ENCODE data around the gene GRIA1. TPM values are rescaled to one million over a fixed set of nuclear protein-coding genes. Genes with fewer than 3 reads are reported as not detected.

The GRIA1 gene
- total RNA-seq, 1 experiment from 2014 or later: 0.81 TPM

DNA sequence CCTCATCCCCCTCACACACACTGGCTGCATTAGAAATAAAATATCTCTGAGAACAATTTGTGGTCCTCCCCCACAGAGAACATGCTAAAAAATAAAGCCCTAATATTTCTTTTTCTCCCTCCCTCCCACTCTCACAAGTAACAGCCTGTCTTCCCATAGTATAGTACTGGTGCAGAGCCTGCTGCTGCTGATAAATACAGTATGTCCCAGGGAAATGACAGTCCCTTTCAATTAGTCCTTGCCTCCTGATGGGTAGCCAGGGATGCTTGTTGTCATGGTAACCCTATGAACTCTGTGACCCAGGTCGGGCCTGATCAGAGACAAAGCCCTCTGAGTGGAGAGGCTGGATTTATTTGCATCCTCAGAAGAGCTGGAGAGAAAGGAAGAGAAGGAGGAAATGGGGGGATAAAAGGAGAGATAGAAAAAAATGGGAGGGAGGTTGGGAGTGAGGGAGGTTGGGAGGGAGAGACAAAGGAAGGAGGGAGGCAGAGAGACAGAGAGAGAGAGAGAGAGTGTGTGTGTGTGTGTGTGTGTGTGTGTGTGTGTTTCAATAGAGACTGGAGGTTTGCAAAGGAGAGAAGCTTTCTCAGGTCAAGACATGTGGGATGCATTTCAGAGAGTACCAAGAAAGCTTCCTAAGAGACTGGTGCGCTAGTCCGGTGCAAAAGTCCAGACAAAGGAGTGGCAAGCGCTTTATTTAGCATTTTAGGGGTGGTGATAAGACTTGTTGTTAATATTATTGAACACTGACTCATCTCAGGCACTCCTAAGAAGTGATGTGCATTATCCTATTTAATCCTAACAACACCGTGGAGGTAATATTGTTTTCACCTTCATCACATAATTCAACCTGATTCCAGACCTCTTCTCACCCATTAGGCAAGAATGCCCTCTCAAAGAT lies 287.5 kb downstream of the GRIA1 start:
- no peak overlapping the region for H3K27ac Mint-ChIP-seq
- DNase-seq (ENCODE audit: low spot score) (no peak), ATAC-seq (no peak; the same call in 1 of the 2 replicates)
- POLR2A ChIA-PET: no interaction called here
- CTCF ChIA-PET: interaction anchor here (0.7 kb wide), 1 partner anchor 282 kb away, joined by 3 read pairs; no protein-coding TSS in a partner anchor
- H3K36me3 Mint-ChIP-seq: no peaks in the 10 kb centered on the region
- no peaks in the 10 kb centered on the region for H3K27me3 Mint-ChIP-seq (ENCODE audit: low read depth)
- H3K4me3 Mint-ChIP-seq: no peak overlapping the region
- TF ChIP-seq, protein P1, sequence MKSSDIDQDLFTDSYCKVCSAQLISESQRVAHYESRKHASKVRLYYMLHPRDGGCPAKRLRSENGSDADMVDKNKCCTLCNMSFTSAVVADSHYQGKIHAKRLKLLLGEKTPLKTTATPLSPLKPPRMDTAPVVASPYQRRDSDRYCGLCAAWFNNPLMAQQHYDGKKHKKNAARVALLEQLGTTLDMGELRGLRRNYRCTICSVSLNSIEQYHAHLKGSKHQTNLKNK (CRISPR knock-in tag; IDR thresholded peaks at IDR 0.05): no peak
- TF ChIP-seq KAT7 (CRISPR knock-in tag; IDR thresholded peaks at IDR 0.05; ENCODE audit: borderline replicate concordance) (no peak), GTF2I (CRISPR knock-in tag; conservative IDR thresholded peaks at IDR 0.05) (no peak), ZNF396 (CRISPR knock-in tag; IDR thresholded peaks at IDR 0.05; ENCODE audit: borderline replicate concordance) (no peak), ZNF416 (CRISPR knock-in tag; IDR thresholded peaks at IDR 0.05) (no peak), TEAD1 (CRISPR knock-in tag; IDR thresholded peaks at IDR 0.05) (no peak), TP53 (CRISPR knock-in tag; IDR thresholded peaks at IDR 0.05) (no peak)
- H3K9me3 Mint-ChIP-seq: no peaks in the 10 kb centered on the region
- H3K4me1 Mint-ChIP-seq: peaks cover 29% of the 10 kb centered on the region

DNA sequence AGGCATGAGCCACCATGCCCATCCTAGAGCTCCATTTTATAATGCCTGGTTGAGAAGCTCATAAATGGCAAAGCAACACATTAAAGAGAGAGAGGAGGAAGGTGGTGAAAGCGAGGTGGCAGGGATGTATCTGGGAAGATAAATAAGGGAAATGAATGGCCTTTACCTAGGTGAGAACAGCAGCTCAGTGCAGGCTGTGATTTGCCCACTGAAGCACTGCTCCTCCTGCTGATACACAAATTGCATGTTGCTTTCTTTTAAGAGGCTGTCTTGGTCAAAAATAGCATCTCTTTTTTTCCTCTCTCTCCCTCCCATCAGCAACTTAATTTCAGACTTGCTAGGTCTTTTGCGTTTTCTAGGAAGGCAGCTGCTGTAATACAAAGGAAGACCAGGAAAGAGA lies 289.4 kb downstream of the GRIA1 start:
- TF ChIP-seq ZNF317 (CRISPR knock-in tag; IDR thresholded peaks at IDR 0.05; ENCODE audit: borderline replicate concordance, low read depth): no peak
- no peak for TF ChIP-seq NR2C2 (CRISPR knock-in tag; IDR thresholded peaks at IDR 0.05)
- no peak for TF ChIP-seq ZNF423 (CRISPR knock-in tag; IDR thresholded peaks at IDR 0.05)
- TF ChIP-seq, protein P2, sequence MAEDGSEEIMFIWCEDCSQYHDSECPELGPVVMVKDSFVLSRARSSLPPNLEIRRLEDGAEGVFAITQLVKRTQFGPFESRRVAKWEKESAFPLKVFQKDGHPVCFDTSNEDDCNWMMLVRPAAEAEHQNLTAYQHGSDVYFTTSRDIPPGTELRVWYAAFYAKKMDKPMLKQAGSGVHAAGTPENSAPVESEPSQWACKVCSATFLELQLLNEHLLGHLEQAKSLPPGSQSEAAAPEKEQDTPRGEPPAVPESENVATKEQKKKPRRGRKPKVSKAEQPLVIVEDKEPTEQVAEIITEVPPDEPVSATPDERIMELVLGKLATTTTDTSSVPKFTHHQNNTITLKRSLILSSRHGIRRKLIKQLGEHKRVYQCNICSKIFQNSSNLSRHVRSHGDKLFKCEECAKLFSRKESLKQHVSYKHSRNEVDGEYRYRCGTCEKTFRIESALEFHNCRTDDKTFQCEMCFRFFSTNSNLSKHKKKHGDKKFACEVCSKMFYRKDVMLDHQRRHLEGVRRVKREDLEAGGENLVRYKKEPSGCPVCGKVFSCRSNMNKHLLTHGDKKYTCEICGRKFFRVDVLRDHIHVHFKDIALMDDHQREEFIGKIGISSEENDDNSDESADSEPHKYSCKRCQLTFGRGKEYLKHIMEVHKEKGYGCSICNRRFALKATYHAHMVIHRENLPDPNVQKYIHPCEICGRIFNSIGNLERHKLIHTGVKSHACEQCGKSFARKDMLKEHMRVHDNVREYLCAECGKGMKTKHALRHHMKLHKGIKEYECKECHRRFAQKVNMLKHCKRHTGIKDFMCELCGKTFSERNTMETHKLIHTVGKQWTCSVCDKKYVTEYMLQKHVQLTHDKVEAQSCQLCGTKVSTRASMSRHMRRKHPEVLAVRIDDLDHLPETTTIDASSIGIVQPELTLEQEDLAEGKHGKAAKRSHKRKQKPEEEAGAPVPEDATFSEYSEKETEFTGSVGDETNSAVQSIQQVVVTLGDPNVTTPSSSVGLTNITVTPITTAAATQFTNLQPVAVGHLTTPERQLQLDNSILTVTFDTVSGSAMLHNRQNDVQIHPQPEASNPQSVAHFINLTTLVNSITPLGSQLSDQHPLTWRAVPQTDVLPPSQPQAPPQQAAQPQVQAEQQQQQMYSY (CRISPR knock-in tag; IDR thresholded peaks at IDR 0.05): no peak
- TF ChIP-seq ZNF416 (CRISPR knock-in tag; IDR thresholded peaks at IDR 0.05): no peak
- no peak for TF ChIP-seq MYBL2 (CRISPR knock-in tag; IDR thresholded peaks at IDR 0.05)
- TF ChIP-seq, protein P3, sequence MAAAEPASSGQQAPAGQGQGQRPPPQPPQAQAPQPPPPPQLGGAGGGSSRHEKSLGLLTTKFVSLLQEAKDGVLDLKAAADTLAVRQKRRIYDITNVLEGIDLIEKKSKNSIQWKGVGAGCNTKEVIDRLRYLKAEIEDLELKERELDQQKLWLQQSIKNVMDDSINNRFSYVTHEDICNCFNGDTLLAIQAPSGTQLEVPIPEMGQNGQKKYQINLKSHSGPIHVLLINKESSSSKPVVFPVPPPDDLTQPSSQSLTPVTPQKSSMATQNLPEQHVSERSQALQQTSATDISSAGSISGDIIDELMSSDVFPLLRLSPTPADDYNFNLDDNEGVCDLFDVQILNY (CRISPR knock-in tag; IDR thresholded peaks at IDR 0.05): no peak
- TF ChIP-seq, protein P4, sequence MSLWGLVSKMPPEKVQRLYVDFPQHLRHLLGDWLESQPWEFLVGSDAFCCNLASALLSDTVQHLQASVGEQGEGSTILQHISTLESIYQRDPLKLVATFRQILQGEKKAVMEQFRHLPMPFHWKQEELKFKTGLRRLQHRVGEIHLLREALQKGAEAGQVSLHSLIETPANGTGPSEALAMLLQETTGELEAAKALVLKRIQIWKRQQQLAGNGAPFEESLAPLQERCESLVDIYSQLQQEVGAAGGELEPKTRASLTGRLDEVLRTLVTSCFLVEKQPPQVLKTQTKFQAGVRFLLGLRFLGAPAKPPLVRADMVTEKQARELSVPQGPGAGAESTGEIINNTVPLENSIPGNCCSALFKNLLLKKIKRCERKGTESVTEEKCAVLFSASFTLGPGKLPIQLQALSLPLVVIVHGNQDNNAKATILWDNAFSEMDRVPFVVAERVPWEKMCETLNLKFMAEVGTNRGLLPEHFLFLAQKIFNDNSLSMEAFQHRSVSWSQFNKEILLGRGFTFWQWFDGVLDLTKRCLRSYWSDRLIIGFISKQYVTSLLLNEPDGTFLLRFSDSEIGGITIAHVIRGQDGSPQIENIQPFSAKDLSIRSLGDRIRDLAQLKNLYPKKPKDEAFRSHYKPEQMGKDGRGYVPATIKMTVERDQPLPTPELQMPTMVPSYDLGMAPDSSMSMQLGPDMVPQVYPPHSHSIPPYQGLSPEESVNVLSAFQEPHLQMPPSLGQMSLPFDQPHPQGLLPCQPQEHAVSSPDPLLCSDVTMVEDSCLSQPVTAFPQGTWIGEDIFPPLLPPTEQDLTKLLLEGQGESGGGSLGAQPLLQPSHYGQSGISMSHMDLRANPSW (CRISPR knock-in tag; conservative IDR thresholded peaks at IDR 0.05; ENCODE audit: low read depth): no peak
- TF ChIP-seq GRHL2 (CRISPR knock-in tag; IDR thresholded peaks at IDR 0.05; ENCODE audit: insufficient replicate concordance, severe bottlenecking): no peak
- TF ChIP-seq, protein P5, sequence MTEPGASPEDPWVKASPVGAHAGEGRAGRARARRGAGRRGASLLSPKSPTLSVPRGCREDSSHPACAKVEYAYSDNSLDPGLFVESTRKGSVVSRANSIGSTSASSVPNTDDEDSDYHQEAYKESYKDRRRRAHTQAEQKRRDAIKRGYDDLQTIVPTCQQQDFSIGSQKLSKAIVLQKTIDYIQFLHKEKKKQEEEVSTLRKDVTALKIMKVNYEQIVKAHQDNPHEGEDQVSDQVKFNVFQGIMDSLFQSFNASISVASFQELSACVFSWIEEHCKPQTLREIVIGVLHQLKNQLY (CRISPR knock-in tag; IDR thresholded peaks at IDR 0.05): no peak
- no peak for TF ChIP-seq EMX1 (CRISPR knock-in tag; IDR thresholded peaks at IDR 0.05)
- TF ChIP-seq, protein P6, sequence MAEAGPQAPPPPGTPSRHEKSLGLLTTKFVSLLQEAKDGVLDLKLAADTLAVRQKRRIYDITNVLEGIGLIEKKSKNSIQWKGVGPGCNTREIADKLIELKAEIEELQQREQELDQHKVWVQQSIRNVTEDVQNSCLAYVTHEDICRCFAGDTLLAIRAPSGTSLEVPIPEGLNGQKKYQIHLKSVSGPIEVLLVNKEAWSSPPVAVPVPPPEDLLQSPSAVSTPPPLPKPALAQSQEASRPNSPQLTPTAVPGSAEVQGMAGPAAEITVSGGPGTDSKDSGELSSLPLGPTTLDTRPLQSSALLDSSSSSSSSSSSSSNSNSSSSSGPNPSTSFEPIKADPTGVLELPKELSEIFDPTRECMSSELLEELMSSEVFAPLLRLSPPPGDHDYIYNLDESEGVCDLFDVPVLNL (CRISPR knock-in tag; IDR thresholded peaks at IDR 0.05; ENCODE audit: borderline replicate concordance, low read depth): no peak
- TF ChIP-seq, protein P7, sequence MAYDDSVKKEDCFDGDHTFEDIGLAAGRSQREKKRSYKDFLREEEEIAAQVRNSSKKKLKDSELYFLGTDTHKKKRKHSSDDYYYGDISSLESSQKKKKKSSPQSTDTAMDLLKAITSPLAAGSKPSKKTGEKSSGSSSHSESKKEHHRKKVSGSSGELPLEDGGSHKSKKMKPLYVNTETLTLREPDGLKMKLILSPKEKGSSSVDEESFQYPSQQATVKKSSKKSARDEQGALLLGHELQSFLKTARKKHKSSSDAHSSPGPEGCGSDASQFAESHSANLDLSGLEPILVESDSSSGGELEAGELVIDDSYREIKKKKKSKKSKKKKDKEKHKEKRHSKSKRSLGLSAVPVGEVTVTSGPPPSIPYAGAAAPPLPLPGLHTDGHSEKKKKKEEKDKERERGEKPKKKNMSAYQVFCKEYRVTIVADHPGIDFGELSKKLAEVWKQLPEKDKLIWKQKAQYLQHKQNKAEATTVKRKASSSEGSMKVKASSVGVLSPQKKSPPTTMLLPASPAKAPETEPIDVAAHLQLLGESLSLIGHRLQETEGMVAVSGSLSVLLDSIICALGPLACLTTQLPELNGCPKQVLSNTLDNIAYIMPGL (CRISPR knock-in tag; IDR thresholded peaks at IDR 0.05): no peak
- no peak for TF ChIP-seq SOX15 (CRISPR knock-in tag; IDR thresholded peaks at IDR 0.05)
- H3K4me3 Mint-ChIP-seq: no peak overlapping the region
- H3K27me3 Mint-ChIP-seq (ENCODE audit: low read depth): no peaks in the 10 kb centered on the region
- no peak overlapping the region for H3K27ac Mint-ChIP-seq
- no peaks in the 10 kb centered on the region for H3K9me3 Mint-ChIP-seq
- DNase-seq (ENCODE audit: low spot score) (no peak), ATAC-seq (no peak)
- H3K36me3 Mint-ChIP-seq: no peaks in the 10 kb centered on the region
- H3K4me1 Mint-ChIP-seq: peaks cover 43% of the 10 kb centered on the region
- CTCF ChIA-PET: interaction anchor here (1.3 kb wide), 1 partner anchor 185 kb away, joined by 5 read pairs; no protein-coding TSS in a partner anchor
- POLR2A ChIA-PET: no interaction called here

Measured in WTC11 (cell line).